NCI-H526 treated with DMSO at 0.1 percent for 48 hours (cell line): ENCODE data around the gene TMEM183A.

Source experiments
- DNase-seq: peaks from one replicate; lab custom pipeline; 2025; lab: John Stamatoyannopoulos, UW

Gene TMEM183A

DNA sequence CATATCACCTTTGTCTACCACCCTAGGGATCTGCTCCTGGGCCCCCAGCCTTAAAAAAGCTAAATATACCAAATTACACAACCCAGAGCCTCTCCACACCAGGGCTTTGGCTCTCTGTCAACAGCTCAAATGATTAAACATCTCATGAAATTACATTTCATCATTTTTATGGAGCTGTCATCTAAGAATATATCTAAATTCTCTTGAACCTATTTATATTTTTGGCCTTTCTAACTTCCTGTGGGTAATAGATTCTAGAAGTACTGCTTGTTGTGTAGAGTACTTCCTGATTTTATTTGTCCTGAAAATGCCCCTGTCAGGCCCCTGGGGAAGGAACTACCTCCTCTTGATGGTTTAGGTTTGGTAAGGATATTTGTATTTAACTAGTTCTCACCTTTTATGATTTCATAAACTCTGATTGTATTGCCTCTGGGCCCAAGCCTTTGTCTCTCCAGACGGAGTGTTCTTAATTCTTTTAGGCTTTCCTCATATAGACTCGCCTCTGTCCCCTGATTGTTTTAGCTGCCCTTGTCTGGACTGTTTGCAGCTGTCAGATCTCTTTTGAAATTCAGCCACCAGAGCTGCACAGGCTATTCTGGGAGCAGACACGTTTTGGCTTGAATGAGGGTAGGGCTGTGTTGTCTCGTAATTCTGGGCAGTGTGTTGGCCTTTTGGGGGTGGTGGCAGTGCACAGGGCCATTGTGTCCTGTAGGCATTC is 62.0 kb downstream of the TMEM183A start:
- no peak for DNase-seq

DNA sequence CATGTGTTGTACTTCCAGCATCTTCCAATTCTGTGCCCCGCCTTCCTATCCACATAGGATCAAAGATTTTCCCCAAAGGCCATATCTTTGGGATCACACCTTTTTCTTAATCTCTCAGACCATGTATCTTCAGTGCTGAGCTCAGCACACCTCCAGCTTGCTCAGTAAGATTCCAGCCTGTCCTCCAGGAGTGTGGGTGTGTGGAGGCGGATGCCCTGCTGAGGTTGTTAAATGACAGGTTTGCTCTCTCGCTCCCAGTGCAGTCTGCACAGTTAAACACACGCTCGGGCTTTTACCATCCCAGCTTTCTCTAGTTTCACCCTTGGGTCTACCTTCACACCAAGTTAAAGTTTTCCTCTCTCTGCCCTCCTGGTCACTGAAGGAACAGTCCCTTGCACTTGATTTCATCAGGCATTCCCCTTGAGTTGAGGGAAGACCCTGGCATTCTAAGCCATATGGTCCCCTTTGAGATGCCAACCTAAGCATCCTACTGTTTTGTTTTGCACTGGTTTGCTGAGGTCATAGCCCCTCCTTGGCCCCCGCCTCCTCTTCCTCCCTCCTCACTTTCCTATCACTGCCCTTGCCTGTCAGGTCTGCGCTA is 64.9 kb downstream of the TMEM183A start:
- DNase-seq = no peak

DNA sequence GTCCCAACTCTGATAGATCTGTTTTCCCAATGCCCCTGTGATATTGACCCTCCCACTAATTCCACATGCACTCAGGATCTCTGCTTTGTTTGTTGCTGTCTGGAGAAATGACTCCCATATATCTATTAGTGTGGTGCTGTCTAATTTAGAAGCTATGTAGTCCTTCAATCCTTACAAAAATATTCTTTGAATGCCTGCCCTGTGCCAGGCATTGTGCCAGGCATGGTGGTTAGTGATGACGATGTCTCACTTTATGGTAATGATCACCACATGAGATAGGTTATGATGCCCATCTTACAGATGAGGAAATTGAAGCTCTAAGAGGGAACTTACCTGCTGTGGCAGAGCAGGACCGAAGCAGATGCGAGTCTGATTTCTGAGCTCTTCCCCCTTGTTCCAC is 65.7 kb downstream of the TMEM183A start:
- no peak for DNase-seq

DNA sequence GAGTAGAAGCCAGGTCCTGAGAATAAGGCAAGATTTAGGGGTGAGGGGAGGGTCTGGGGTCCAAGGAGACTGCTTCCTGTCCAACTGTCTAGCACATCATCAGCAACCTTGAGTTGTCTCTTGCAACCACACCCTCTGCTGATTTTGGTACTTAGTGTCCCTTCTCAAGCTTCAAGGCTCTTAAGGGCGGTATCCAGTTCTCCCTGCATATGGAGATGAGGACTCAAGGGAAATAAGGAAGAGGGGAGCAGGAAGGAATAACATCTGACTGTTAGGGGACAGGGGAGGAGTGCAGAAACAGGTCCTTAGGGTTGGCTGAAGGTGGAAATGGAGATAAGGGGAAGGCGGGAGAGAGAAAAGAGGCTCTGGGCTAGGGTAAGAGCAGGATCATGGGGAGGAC is 66.3 kb downstream of the TMEM183A start:
- no peak for DNase-seq
